Measurements from ENCODE around the gene MYBPC2.
"Not testable (repeated sequence)": the region's sequence is repeated elsewhere in the genome, so short reads cannot be mapped to it uniquely, and the experiment has no call there.

MYBPC2 gene

GRCh38 chr19:50460161-50460765, 27.6 kb downstream of the MYBPC2 start:
- DNase-seq, result peak; percentile 71

GRCh38 chr19:50461066-50461875, 28.6 kb downstream of the MYBPC2 start:
- DNase-seq, result peak; percentile 88

- DNase-seq, result no peak
Observed at GRCh38 chr19:50462970-50463369, 30.3 kb downstream of the MYBPC2 start.

DNA sequence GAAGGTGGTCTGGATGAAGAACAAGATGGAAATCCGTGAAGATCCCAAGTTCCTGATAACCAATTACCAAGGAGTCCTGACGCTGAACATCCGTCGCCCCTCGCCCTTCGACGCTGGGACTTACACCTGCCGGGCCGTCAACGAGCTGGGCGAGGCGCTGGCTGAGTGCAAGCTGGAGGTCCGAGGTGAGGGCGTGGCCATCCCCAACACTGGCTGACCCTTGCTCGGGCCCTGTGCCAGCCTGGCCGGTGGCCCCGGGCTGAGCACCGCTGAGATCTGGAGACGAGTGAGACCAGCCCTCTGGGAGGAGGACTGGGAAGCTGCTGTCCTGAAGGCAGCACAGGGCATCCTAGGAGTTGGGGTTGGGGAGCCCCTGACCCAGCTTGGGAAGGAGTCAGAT, 31.7 kb downstream of the MYBPC2 start:
- no peak for DNase-seq

DNA sequence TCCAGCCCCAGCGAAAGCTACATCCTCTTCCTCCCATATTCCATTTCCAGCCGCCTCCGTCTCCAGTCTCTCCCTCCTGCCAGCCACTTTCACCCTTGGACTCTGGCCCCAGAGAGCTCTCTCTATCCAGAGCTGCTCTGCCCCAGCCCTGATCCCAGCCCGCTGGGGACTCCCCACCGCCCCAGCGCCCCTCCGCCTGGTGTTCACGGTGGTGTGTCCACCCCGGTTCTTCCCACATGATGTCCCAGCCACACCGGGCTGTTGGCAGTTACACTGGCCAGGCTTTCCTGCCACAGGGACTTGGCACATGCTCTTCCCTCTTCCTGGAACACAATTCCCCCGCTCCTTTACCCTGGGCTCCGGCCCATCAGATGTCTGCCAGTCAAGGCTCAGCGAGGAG, 32.3 kb downstream of the MYBPC2 start:
- DNase-seq, result no peak

DNA sequence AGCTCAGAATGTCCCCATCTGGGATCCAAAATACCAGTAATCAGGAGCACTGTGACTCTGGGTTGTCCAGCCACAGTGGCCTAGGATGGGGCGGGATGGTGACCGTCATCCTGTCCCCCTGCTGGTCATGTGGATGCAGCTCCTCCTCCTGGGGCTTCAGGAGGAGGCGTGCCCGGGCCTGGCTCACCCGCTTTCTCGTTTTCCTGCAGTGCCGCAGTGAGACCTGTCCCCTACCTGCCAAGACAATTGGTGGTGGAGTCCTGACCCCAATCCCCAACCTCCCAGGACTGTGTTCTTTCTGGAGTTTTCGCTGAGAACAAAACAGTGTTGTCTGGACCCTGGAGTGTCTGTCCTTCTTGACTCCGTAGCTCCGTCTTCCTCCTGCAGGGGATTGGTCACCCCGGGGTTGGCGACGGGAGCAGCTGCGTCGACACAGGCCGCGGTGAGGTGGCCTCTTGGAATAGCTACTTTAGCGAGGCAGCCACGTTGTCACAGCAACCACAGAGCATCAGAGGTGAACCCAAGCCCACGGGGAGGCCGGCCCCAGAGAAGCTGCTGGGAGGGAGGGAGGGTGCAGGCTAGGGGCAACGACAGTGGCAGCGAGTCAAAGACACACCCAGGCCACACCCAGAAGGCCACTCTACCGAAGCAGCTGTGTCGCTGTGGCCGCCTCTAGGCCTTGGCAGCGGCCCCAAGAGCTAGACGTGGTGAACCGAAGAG, 33.5 kb downstream of the MYBPC2 start:
- DNase-seq, result peak; percentile 79

DNA sequence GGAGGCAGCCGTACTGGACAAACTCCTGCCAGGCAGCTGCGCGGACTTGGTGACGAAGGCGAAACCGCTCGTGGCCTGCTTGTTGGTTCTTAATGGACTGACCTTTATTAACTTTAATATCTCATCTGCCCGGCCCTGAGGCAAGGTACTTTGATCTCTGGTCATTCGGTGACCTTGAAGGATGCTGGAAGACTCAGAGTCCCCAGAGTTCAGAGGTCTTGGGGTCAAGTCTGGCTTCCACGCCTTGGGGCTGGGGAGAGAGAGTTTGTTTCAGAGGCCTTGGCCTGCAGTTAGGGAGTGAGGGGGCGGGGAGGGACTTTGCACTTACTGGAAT, 34.0 kb downstream of the MYBPC2 start:
- no peak for DNase-seq

GRCh38 chr19:50467566-50467965, 34.9 kb downstream of the MYBPC2 start:
- DNase-seq, result no peak

DNA sequence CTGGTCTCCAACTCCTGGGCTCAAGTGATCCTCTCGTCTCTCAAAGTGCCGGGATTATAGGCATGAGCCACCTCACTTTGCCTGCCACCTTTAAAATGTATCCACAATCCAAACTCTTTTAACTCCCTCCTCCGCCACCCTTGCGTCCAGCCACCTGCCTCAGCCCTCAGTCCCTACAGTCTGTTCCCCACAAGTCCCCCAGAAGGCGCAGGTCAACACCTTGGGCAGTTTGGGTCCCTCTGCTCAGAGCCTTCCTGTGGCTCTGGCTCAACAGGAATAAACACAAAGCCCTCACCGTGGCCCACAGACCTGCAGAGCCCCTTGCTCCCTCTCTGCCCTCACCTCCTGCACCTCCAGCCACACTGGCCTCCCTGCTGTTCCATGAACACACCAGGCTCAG, 36.1 kb downstream of the MYBPC2 start:
- no peak for DNase-seq

GRCh38 chr19:50473336-50473735, 40.6 kb downstream of the MYBPC2 start:
- DNase-seq, result not testable (repeated sequence)

DNA sequence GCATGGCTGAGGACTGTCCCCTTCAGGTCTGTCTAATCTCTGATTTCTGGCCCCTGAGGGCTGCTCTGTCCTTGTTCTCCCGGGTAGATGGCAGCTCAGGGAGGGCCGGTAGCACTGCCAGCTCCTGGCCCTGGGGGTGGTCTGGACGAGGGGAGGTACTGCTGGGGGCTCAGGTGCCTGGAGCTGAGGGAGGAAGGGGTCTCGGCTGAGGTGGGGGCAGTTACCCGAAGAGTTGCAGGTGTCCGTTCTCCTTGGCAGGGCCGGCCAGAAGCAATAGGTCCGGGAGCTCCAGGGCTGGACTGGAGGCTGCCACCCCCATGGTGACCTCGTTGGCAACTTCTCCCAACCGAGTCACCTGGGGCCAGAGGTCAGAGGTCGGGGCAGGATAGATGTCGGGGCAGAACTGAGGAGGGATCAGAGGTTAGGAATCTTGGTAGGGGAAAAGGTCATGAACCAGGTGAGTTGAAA, 42.4 kb downstream of the MYBPC2 start:
- DNase-seq, result no peak

- DNase-seq, result no peak
Observed at GRCh38 chr19:50475736-50476223, 43.1 kb downstream of the MYBPC2 start.

- DNase-seq, result peak; percentile 98
Observed at GRCh38 chr19:50476224-50476906, 43.7 kb downstream of the MYBPC2 start, which contains the start of the genes EMC10 and GARIN5A. EMC10 (plus strand) TSS chr19:50476507; CDS start chr19:50476545, 38 bp downstream. GARIN5A (minus strand) TSS chr19:50476848; CDS start chr19:50476388, 460 bp downstream.

- no peak for DNase-seq
Observed at GRCh38 chr19:50476907-50477238, 44.2 kb downstream of the MYBPC2 start.

GRCh38 chr19:50477751-50478515, 45.2 kb downstream of the MYBPC2 start:
- no peak for DNase-seq

GRCh38 chr19:50478901-50479715, 46.4 kb downstream of the MYBPC2 start:
- DNase-seq, result no peak

GRCh38 chr19:50479761-50480251, 47.1 kb downstream of the MYBPC2 start:
- DNase-seq, result no peak

DNA sequence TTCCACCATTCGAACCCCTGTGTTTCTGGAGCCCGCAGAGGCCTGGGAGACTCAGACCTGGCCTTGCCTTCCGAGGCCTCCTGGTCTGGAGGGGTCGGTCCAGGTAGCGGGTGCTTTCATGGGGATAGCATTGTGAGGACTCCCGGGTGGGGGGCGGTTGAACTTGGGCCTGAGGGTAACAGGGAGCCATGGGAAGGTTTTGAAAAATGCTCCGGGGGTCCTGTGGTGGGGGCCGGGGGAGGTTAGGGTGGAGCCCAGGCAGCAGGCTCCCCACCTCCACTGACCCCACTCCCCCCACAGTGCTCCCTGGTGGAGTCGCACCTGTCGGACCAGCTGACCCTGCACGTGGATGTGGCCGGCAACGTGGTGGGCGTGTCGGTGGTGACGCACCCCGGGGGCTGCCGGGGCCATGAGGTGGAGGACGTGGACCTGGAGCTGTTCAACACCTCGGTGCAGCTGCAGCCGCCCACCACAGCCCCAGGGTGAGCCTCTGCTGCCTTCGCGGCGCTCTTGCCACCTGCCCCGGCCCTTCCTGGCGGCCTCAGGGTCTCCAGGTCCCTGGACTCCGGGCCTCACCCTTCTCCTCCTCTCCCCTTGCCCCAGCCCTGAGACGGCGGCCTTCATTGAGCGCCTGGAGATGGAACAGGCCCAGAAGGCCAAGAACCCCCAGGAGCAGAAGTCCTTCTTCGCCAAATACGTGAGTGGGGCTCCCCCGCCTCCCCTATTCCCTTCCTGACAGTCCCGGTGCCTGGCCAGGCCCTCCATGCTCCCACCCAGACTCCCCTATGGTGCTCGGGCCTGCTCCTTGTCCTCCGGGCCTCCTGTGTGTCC, 47.8 kb downstream of the MYBPC2 start:
- no peak for DNase-seq

- no peak for DNase-seq
Observed at GRCh38 chr19:50481351-50482149, 48.9 kb downstream of the MYBPC2 start.

Data from eye (tissue), 1 donor.